GM12865 (cell line): ENCODE measurements around the gene HSD3B2.

ENCODE experiments used
- DNase-seq: peaks from one replicate; pipeline ENCODE4 v3.0.0; 2010; ENCODE audit warnings: low read depth
- H3K4me3 ChIP-seq: 2 replicates; pipeline ENCODE4 v1.5.1; 2011; ENCODE audit warnings: mild to moderate bottlenecking, low read depth, low read length, control low read depth
- TF ChIP-seq, protein P1 (sequence below): IDR thresholded peaks from 2 replicates; pipeline ENCODE4 v1.5.1; 2011; ENCODE audit warnings: low read length, control low read depth, low read depth, inconsistent platforms; ENCODE audit not compliant: insufficient read depth; ENCODE audit errors: missing control alignments

The HSD3B2 gene

DNA sequence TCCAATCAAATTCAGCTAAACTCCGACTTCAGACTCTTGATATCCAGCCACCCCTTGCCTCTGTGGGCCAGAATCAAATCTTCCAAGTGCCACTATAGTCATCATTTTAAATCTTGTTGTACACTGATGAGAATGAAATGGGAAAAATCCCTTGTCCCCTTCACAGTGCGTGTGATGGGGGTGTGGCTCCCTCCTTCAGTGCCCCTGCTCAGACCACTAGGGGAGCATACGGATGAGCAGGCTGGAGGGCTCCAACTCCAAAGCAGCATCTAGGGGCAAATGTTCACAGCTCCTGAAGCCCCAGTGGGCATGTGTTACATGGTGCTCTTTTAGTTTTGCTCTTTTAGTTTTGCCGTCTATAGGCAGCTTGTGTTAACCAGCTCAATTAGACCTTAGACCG, 56.6 kb downstream of the HSD3B2 start:
- DNase-seq, result no peak

DNA sequence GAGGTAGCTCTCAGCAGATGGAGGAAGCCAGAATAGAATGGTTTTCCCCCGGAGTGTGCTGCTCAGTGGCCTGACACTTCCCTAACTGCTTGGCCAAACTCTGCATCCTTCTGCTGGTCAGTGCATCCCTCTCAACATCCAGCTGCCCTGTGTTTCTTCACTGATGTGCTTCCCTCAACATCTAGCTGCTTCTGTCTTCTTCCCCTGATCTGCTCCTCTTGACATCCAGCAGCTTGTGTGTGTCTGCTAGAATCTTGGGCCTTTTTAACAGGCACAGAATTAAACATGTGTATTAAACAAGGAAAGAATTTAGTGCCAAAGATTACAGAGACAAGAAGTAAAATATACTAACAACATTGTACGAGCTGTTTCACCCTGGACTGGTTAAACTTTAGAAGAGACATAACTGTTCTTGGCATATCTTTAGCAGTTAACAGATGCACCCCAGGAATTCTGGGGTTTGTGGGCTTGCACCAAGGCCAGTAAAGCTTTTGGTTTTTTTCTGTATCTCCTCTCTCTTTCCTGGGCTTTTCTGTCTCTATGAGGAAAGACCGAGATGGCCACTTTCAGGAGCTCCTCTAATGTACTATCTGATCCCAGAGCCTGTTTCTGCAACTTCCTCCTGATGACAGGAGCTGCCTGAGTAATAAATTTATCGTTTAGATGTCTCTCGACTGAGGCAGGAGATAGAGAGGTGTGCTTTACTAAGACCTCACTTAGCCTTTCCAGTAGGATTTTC, 57.3 kb downstream of the HSD3B2 start:
- TF ChIP-seq, protein P1, sequence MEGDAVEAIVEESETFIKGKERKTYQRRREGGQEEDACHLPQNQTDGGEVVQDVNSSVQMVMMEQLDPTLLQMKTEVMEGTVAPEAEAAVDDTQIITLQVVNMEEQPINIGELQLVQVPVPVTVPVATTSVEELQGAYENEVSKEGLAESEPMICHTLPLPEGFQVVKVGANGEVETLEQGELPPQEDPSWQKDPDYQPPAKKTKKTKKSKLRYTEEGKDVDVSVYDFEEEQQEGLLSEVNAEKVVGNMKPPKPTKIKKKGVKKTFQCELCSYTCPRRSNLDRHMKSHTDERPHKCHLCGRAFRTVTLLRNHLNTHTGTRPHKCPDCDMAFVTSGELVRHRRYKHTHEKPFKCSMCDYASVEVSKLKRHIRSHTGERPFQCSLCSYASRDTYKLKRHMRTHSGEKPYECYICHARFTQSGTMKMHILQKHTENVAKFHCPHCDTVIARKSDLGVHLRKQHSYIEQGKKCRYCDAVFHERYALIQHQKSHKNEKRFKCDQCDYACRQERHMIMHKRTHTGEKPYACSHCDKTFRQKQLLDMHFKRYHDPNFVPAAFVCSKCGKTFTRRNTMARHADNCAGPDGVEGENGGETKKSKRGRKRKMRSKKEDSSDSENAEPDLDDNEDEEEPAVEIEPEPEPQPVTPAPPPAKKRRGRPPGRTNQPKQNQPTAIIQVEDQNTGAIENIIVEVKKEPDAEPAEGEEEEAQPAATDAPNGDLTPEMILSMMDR, result no peak
- DNase-seq, result no peak
- H3K4me3 ChIP-seq, result no peak overlapping the region

More for the DNA sequence above, 56.6 kb downstream of the HSD3B2 start:
- no peak overlapping the region for H3K4me3 ChIP-seq
- TF ChIP-seq, protein P1, result no peak
